HG02759 (cell line): ENCODE measurements around the gene ANAPC2.

Experiments used
- ATAC-seq: cut with Tn5 transposase; IDR thresholded peaks from one replicate; pipeline ENCODE4 v1.9.1; 2021; ENCODE audit warnings: mild to moderate bottlenecking, moderate library complexity; ENCODE audit not compliant: unreplicated experiment

The ANAPC2 gene, protein sequence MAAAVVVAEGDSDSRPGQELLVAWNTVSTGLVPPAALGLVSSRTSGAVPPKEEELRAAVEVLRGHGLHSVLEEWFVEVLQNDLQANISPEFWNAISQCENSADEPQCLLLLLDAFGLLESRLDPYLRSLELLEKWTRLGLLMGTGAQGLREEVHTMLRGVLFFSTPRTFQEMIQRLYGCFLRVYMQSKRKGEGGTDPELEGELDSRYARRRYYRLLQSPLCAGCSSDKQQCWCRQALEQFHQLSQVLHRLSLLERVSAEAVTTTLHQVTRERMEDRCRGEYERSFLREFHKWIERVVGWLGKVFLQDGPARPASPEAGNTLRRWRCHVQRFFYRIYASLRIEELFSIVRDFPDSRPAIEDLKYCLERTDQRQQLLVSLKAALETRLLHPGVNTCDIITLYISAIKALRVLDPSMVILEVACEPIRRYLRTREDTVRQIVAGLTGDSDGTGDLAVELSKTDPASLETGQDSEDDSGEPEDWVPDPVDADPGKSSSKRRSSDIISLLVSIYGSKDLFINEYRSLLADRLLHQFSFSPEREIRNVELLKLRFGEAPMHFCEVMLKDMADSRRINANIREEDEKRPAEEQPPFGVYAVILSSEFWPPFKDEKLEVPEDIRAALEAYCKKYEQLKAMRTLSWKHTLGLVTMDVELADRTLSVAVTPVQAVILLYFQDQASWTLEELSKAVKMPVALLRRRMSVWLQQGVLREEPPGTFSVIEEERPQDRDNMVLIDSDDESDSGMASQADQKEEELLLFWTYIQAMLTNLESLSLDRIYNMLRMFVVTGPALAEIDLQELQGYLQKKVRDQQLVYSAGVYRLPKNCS

DNA sequence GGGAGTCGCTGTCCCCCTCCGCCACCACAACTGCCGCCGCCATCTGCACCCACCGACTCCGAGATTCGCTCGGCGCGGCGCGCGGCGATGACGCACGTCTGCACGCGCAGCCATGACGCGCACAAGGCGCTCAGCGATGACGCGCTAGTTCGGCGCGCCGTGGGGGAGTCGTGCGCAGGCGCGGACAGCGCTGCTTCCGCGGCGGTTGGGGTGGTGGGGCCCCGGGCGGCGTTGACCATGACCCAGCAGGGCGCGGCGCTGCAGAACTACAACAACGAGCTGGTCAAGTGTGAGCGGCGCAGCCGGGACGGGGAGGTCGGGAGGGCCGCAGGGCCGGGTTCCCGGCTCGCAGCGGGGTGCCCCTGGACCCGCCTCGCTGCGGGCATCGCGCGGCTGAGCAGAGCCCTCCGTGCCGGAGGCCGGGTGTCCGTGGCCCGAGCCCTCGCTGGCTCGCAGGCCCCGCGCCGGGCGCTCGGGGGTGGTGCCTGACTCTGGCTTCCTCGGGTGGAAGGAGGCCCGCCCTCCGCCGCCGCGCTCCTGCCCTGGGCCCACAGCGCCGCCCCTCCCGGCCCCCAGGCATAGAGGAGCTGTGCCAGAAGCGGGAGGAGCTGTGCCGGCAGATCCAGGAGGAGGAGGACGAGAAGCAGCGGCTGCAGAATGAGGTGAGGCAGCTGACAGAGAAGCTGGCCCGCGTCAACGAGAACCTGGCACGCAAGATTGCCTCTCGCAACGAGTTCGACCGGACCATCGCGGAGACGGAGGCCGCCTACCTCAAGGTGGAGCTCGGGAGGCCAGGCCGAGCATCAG lies at the start of gene ANAPC2, which contains the start of gene SSNA1:
ANAPC2 (minus strand) TSS at position 71 of the 807 bp plus-strand sequence; CDS start at position 43, 28 bp downstream.
SSNA1 (plus strand) TSS at position 187 of the 807 bp plus-strand sequence; CDS start at position 238, 51 bp downstream.
- ATAC-seq, result peak; percentile 88

DNA sequence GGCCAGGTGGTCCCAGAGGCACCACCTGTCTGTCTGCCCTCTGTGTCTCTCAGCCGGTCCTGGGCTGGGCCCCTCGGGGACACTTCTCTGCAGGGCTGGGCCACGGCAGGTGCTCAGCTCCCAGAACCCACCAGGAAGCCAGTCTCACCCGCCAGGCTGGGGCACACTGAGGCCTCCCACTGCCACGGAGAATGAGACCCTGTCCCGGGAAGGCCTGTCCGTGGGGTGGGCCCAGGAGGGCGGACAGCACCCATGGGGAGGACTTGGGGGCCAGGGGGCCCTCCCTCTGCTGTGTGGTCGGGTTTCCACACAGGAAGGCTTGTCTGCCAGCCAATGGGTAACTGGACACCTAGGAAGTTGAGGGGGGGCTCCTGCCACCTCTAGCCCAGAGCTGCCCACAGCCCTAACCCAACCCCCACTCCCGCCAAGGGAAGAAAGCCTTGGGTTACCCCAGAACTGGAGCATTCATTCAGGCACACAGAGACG lies 48.6 kb upstream of the ANAPC2 start:
- ATAC-seq, result no peak

DNA sequence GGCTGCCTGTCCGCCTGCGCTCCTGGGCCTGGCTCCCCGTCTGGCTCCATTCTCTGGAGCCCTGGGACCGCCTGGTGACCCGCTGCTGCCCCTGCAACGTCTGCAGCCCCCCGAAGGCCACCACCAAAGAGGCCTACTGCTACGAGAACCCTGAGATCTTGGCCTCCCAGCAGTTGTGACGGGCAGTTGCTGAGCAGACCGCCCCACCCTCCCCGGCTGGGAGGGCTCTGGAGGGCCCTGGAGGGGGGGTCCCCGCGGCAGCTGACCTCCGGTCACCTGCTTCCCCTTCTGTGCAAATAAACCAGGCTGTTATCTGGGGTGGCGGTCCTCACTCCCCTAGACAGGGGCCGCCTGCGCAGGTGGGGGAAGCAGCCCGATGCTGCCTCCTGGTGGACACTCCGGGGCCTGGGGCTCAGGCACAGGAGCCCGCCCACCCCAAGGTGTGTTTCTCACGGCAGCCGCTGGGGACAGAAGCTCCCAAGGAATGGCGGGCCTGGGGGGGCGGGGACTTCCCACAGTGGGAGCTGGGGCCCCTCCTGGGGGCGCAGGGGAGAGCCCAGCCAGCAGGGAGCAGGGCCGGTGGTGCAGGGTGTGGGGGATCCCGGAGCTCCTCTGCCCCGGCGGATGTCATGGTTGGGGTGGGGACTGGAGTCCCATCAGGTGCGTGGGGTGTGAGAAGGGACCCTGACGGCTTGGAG lies 48.0 kb upstream of the ANAPC2 start:
- ATAC-seq, result no peak

DNA sequence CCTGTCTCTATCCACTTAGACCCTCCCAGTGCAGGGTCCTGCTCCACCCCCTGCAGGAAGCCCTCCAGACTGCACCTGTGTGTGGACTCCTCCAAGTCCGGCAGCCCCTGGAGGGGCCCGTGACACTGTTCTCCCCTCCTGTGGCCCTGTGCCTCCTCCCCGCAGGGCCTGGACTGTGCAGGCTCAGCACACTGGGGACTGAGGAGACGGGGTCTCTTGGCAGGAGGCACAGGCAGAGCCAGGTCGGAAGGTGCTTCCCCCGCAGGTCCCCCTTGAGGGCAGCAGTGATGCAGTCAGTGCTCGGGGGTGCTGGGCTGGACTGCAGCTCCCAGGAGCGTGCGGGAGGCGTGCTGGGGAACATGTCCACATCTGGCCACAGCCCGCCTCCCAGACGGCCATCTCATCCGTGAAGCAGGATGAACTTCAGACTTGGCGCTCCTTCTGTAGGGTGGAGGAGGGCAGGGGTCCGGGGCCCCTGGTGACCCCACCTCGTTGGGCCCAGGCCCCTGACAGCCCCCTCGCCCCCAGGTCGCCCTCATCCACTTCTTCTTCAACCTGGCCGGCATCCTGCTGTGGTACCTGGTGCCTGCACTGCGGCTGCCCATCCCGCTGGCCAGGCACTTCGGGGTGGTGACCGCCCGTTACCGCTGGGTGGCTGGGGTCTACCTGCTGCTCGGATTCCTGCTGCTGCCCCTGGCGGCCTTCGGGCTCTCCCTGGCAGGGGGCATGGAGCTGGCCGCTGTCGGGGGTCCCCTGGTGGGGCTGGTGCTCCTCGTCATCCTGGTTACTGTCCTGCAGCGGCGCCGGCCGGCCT lies 47.3 kb upstream of the ANAPC2 start:
- ATAC-seq, result no peak

DNA sequence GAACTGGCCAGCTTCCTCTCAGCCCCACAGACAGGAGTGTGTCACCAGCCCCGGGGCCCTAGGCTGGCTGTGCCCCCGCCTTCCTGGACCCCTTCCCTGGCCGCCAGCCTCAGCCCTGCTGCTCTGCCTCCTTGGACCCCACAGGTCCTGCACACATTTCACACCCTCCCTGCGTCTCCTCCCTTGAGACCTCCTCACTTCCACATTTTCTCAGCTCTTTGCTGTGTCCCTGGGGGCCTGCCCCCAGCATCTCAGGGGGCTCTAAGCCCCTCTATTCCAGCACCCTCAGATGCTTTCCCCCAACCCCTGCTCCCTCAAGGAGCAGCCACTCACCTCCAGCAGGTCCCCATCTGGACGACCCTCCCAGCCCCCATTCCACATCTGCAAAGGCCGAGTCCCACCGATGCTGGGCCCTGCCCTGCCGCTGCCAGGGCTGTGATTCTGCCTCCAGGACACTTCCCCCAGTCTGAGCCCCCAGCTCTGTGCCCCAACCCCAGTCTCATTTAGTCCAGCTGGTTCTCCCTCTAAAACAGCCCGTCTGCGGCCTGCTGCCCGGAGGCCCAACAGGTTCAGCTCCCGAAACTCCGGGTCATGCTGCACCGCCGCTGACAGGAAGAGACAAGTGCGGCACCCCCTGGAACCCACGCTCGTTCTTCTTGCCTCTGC lies 46.5 kb upstream of the ANAPC2 start:
- no peak for ATAC-seq

DNA sequence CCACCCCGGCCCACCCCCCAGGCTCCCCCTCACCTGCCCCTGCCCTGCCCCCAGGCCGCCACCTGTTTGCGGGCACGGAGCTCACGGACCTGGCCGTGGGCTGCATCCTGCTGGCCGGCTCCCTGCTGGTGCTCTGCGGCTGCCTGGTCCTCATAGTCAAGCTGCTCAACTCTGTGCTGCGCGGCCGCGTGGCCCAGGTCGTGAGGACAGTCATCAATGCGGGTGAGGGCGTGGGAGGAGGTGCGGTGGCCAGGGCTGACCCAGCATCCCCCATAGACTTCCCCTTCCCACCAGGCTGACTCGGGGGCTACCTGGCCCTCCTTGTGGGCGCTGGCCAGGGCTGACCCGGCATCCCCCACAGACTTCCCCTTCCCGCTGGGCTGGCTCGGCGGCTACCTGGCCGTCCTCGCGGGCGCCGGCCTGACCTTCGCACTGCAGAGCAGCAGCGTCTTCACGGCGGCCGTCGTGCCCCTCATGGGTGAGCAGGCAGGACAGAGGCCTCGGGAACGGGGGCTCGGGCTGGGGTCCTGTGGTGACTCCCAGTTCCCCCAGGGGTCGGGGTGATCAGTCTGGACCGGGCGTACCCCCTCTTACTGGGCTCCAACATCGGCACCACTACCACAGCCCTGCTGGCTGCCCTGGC lies 45.8 kb upstream of the ANAPC2 start:
- ATAC-seq, result no peak

DNA sequence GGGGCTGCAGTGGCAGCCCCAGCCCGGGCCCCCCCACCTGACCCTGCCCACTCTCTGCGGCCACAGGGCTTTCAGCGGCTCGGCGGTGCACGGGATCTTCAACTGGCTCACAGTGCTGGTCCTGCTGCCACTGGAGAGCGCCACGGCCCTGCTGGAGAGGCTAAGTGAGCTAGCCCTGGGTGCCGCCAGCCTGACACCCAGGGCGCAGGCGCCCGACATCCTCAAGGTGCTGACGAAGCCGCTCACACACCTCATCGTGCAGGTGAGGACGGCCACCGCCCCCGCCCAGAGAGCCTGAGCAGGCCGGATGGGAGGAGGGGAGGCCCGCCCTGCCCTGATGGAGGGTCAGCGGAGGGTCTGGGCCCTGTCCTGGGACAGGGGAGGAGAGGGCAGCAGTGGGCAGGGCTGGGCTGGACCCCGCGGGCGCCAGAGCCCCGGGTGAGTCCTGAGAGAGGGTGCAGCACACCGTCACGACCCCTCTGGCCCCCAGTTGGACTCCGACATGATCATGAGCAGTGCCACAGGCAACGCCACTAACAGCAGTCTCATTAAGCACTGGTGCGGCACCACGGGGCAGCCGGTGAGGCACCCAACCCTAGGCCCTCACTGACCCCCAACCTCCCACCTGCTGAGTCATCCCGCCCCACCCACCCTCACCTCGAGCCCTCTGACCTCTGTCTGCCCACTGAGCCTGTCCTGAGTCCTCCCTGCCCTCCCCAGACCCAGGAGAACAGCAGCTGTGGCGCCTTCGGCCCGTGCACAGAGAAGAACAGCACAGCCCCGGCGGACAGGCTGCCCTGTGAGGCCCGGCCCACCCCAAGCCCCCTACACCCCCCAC lies 45.0 kb upstream of the ANAPC2 start:
- ATAC-seq, result no peak

DNA sequence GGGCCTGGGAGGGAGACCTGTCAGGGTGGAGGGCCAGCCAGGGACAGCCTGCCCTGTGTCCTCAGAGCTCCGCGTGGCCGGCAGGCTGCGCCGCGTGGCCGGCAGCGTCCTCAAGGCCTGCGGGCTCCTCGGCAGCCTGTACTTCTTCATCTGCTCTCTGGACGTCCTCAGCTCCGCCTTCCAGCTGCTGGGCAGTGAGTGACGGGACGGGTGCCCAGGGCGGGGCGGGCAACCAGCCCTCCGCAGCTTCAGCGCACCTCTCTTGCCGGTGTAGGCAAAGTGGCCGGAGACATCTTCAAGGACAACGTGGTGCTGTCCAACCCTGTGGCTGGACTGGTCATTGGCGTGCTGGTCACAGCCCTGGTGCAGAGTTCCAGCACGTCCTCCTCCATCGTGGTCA lies 44.1 kb upstream of the ANAPC2 start:
- no peak for ATAC-seq

DNA sequence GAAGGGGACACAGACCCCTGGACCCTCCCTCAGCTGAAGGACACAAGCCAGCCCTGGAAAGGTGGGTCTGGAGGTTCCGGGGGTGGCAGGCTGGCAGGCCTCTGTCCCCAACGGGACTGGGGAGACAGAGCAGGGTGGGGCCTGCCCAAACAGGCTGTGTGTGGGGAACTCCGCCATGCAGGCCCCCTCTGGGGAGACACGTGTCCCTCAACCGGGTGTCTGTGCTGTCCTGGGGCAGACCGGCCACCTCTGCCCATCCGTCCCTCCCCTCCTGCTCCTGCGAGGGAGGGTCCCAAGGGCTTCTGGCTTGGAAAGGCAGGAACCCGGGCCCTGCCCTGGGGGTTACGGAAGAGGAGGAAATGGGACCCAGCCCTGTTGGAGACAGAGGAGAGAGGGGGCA lies 43.7 kb upstream of the ANAPC2 start:
- ATAC-seq, result no peak

DNA sequence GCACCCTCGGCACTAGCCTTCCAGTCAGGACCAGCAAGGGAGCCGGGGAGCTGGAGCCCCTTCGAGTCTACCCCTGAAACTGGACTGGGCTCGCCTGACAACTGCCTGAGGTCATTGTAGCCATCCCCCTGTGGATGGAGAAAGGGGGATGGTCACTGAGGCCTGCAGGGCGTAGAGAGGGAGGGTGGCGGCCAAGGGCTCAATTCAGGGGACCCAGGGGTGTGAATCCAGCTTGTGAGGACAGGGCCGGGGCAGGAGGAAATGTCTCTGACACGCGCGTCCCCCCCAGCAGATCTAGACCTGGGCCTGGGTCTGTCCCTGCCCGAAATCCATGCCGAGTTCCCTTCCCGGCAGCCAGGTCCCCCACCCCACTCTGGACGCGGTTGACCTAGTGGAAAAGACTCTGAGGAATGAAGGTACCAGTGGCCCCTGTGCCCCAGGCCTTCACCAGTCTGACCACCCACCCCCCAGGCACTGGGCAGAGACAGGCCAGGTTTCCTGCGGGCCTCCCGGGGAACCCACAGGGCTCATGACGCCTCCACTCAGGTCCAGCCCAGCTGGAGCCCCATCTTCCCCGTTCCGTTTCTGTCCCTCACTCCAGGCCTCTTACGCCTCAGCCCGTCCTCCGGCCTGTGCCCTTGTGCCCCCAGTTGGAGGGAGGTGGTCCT lies 43.1 kb upstream of the ANAPC2 start:
- ATAC-seq, result no peak

DNA sequence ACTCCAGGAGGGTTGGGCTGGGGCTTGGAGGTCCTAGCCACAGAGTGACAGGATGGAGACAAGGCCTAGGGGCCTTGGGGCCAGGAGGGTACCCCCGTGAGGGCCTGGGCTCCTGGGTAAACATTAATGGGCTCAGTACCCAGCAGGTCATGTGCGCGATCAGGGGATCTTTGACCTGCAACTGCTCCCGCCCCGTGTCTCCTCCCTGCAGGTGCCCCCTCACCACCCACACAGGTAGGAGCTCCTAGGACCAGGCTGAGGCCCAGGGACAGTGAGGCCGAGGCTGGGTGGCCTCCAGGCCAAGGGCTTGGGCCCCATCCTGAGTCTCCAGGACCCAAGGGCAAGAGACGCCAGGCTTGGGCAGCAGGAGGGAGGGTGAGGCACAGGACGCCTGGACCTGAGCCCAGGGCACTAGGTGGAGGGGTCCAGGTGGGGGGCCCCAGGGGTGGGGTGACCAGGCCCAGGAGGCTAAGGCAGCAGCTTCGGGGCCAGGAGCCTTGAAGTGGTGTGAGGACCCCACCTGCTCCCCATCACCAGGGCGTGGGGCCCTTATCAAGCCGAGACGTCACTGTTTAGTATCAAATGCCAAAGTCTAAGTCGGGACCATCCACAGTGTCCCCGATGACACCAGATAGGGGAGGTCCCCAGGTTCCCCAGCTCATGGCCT lies 42.5 kb upstream of the ANAPC2 start, which contains the start of gene SLC34A3:
SLC34A3 (plus strand) TSS at position 197 of the 667 bp plus-strand sequence. CDS start 802 bp downstream, outside the sequence.
- ATAC-seq, result no peak

DNA sequence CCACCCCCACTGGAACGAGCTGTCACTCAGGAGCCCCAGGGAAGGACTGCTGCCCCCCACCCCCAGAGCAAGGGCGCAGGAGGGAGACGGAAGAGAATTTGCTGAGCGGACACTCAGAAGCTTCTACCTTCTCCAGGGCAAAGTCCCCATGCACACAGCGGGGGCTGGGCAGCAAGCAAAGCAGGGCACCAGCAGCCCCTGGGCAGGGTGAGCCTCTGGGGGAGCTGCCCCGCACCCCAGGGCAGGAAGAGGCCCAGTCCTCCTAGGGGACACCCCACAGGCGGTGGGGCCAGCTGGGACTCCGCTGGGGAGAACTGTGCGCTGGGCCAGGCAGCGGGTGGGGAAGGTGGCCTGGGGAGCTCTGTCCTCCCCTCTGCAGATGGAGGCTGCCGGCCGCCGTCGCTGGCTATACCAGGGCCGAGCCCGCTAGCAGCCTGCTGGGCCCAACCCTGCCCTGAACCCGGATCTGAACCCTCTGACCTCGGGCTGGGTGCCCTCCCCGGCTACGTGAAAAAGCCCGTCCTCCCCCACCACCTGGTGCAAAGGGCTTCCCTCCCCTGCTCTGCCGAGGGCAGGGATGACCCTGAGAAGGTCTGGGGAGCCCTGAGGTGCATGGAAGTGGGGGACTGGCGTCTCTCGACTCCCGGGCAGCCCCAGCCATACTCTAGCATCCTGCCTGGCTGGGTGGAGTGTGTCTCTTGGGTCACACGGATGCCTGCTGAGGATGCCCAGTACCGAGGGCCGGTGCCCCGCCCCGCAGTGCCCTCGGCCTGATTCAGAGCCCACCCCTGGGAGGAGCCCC lies 41.7 kb upstream of the ANAPC2 start:
- no peak for ATAC-seq

DNA sequence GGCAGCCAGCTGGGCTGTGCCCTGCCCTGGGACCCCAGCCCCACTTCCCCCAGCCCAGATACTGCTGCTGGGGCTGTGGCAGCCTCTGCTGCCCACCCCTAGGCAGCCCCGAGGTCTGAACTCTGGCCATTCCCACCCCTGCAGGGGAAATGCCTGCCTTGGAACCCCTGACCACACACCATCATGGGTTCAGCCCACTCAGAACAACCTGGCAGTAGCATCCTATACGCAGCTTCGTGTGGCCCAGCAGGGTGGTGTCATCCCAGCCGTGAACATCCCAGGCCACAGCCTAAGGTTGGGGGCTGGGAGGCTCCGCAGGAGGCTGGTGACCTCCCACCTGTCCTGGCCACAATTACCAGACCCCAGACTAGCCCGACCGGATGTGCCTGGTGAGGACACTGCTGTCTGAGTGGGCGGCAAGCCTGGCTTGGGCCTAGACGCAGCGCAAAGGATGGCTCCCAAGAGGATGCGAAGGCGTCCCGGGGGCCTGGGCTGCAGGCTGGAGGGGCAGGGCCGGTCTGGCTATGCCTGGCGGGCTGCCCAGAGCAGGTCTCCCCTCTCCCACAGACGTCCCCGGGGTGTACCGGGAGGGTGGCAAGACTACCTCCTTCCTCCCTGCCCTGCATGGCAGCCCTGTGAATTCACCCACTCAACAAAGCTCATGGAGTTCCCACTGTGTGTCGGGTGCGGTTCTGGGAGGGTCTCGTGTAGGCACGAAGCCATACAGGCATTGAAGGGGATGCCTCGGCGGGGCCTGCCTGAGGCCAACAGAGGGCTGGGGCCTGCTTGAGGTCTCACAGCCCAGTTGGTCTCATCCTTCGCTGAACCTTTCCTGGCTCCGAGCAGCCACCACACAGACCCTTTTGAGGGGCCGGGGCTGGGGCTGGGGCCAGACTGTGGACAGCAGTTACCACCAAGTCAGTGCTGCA lies 40.9 kb upstream of the ANAPC2 start:
- ATAC-seq, result no peak

DNA sequence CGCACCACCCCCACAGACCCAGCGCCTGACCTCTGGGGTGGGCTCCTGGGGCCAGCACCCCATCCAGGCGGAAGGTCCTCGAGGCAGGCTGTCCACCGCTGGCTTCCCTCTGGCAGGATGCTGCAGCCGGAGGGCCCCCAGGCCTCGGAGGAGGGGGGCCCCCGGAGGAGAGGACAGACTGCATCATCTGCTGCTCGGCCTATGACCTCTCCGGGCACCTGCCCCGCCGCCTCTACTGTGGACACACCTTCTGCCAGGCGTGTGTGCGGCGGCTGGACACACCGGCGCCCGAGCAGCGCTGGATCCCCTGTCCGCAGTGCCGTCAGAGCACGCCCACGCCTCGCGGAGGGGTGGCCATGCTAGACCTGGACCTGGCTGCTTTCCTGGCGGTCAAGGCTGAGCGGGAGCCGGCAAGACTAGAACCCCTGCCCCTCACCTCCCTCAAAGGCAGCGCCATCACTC lies 40.2 kb upstream of the ANAPC2 start:
- no peak for ATAC-seq
